ENCODE measurements around the gene SH2D5. TPM values are rescaled to one million over a fixed set of nuclear protein-coding genes. Genes with fewer than 3 reads are reported as not detected.

The SH2D5 gene
- total RNA-seq, 1 donor from 2014 or later, result not detected

GRCh38 chr1:20717452-20718342, 14.8 kb downstream of the SH2D5 start, which contains the start of gene KIF17:
KIF17 (minus strand) TSS chr1:20718007; CDS start chr1:20717706, 301 bp downstream.
- DNase-seq (ENCODE audit: low spot score), result peak; percentile 85
- intact Hi-C loops (cut with DNase I), result no loop called here

- intact Hi-C loops (cut with DNase I), result no loop called here
- DNase-seq (ENCODE audit: low spot score), result no peak
These were observed 16.3 kb downstream of the SH2D5 start for GRCh38 chr1:20716232-20716631.

- intact Hi-C loops (cut with DNase I), result no loop called here
- DNase-seq (ENCODE audit: low spot score), result no peak
These were observed 17.1 kb downstream of the SH2D5 start for GRCh38 chr1:20715406-20715805.

- no peak for DNase-seq (ENCODE audit: low spot score)
- intact Hi-C loops (cut with DNase I), result no loop called here
These were observed 19.1 kb downstream of the SH2D5 start for GRCh38 chr1:20713440-20713839.

GRCh38 chr1:20712215-20712577, 20.3 kb downstream of the SH2D5 start:
- DNase-seq (ENCODE audit: low spot score), result no peak
- intact Hi-C loops (cut with DNase I), result no loop called here

- intact Hi-C loops (cut with DNase I), result no loop called here
- DNase-seq (ENCODE audit: low spot score), result no peak
These were observed 21.0 kb downstream of the SH2D5 start for GRCh38 chr1:20711285-20712214.

- no peak for DNase-seq (ENCODE audit: low spot score)
- intact Hi-C loops (cut with DNase I), result no loop called here
These were observed 21.8 kb downstream of the SH2D5 start for GRCh38 chr1:20710469-20711284.

GRCh38 chr1:20709868-20710267, 22.6 kb downstream of the SH2D5 start:
- intact Hi-C loops (cut with DNase I), result no loop called here
- DNase-seq (ENCODE audit: low spot score), result no peak

GRCh38 chr1:20708891-20709290, 23.6 kb downstream of the SH2D5 start:
- no peak for DNase-seq (ENCODE audit: low spot score)
- intact Hi-C loops (cut with DNase I), result no loop called here

- DNase-seq (ENCODE audit: low spot score), result no peak
- intact Hi-C loops (cut with DNase I), result no loop called here
These were observed 24.4 kb downstream of the SH2D5 start for GRCh38 chr1:20708057-20708456.

GRCh38 chr1:20706841-20707240, 25.7 kb downstream of the SH2D5 start:
- no peak for DNase-seq (ENCODE audit: low spot score)
- intact Hi-C loops (cut with DNase I), result no loop called here

GRCh38 chr1:20705203-20705755, 27.2 kb downstream of the SH2D5 start:
- intact Hi-C loops (cut with DNase I), result no loop called here
- no peak for DNase-seq (ENCODE audit: low spot score)

- intact Hi-C loops (cut with DNase I), result no loop called here
- no peak for DNase-seq (ENCODE audit: low spot score)
These were observed 27.9 kb downstream of the SH2D5 start for GRCh38 chr1:20704390-20705202.

GRCh38 chr1:20703124-20703756, 29.3 kb downstream of the SH2D5 start:
- DNase-seq (ENCODE audit: low spot score), result no peak
- intact Hi-C loops (cut with DNase I), result no loop called here

- DNase-seq (ENCODE audit: low spot score), result no peak
- intact Hi-C loops (cut with DNase I), result no loop called here
These were observed 30.1 kb downstream of the SH2D5 start for GRCh38 chr1:20702416-20702815.

GRCh38 chr1:20701847-20702246, 30.7 kb downstream of the SH2D5 start:
- intact Hi-C loops (cut with DNase I), result no loop called here

GRCh38 chr1:20701446-20701845, 31.1 kb downstream of the SH2D5 start:
- DNase-seq (ENCODE audit: low spot score), result no peak
- intact Hi-C loops (cut with DNase I), result no loop called here

More at GRCh38 chr1:20701847-20702246, 30.7 kb downstream of the SH2D5 start:
- DNase-seq (ENCODE audit: low spot score), result no peak

GRCh38 chr1:20700636-20701215, 31.8 kb downstream of the SH2D5 start:
- intact Hi-C loops (cut with DNase I), result no loop called here
- no peak for DNase-seq (ENCODE audit: low spot score)

Data from cardiac septum (tissue), 1 donor.